H1 (cell line): Measurements from ENCODE around the gene KRT17. TPM values are rescaled to one million over a fixed set of nuclear protein-coding genes. Genes with fewer than 3 reads are reported as not detected.

ENCODE experiments used
- CTCF ChIA-PET: fragments of 300-600 bp; sonication (Branson Sonifier 250); formaldehyde crosslinking; loops from one replicate; lab custom pipeline; 2021; ENCODE audit not compliant: partially characterized antibody; lab: Charles Lee
- POLR2A ChIA-PET: fragments of 300-600 bp; sonication (Branson Sonifier 250); formaldehyde crosslinking; loops from one replicate; lab custom pipeline; 2021; ENCODE audit warnings: inconsistent platforms; ENCODE audit not compliant: partially characterized antibody; lab: Charles Lee
- DNase-seq, 2 experiments: peaks; one replicate each; pipeline versions ENCODE4 v3.0.0 to v3.0.0-alpha.2; 2010 to 2022; ENCODE audit warnings: low spot score in 2 of 2, low read depth in 1 of 2, mixed read lengths in 1 of 2
- FAIRE-seq: peaks from 2 replicates; lab custom pipeline; 2011; peaks lifted over from hg19 to GRCh38; lab: Jason Lieb, UNC
- H2AFZ ChIP-seq: 2 replicates; pipeline ENCODE4 v1.8.1; 2012; ENCODE audit warnings: low read length, inconsistent platforms
- H2AK5ac ChIP-seq: 2 replicates; pipeline ENCODE4 v1.6.1; 2013; ENCODE audit warnings: low read depth, low read length
- H2BK120ac ChIP-seq: replicated peaks from 2 replicates; pipeline ENCODE3; 2013; ENCODE audit warnings: low read depth, low read length, inconsistent platforms
- H2BK12ac ChIP-seq: 2 replicates; pipeline ENCODE4 v1.6.1; 2013; ENCODE audit warnings: low read depth, low read length
- H2BK15ac ChIP-seq: 2 replicates; pipeline ENCODE4 v1.6.1; 2013; ENCODE audit warnings: low read length
- H2BK20ac ChIP-seq: 2 replicates; pipeline ENCODE4 v1.6.1; 2013; ENCODE audit warnings: low read length
- H2BK5ac ChIP-seq: 2 replicates; pipeline ENCODE4 v1.6.1; 2013; ENCODE audit warnings: low read depth, low read length
- H3K14ac ChIP-seq: 2 replicates; pipeline ENCODE4 v1.6.1; 2013; ENCODE audit warnings: inconsistent platforms; ENCODE audit not compliant: insufficient read length
- H3K18ac ChIP-seq: 2 replicates; pipeline ENCODE4 v1.6.1; 2013; ENCODE audit warnings: low read length; ENCODE audit errors: extremely low read depth
- H3K23ac ChIP-seq: 2 replicates; pipeline ENCODE4 v1.6.1; 2013; ENCODE audit warnings: inconsistent platforms; ENCODE audit not compliant: insufficient read length
- H3K23me2 ChIP-seq: 2 replicates; pipeline ENCODE4 v1.6.1; 2013; ENCODE audit warnings: low read depth, low read length
- H3K27ac ChIP-seq: 2 replicates; pipeline ENCODE4 v1.6.1; 2011; ENCODE audit warnings: low read depth, low read length, inconsistent platforms
- H3K27me3 ChIP-seq, 4 experiments: replicated peaks in 1 of 4; 1 replicate in 1 of 4; 2 replicates in 3 of 4; pipeline versions ENCODE4 v1.6.1 to v1.8.1; 2011 to 2013; ENCODE audit warnings: low read length in 3 of 4, mild to moderate bottlenecking in 3 of 4, inconsistent platforms in 2 of 4, mixed read lengths in 2 of 4, moderate library complexity in 1 of 4; ENCODE audit not compliant: control insufficient read depth in 3 of 4, insufficient read depth in 3 of 4; ENCODE audit errors: extremely low read depth in 1 of 4
- H3K36me3 ChIP-seq, 4 experiments: 2 replicates each; pipeline versions ENCODE4 v1.6.1 to v1.8.1; 2011 to 2013; ENCODE audit warnings: mild to moderate bottlenecking in 4 of 4, low read length in 3 of 4, moderate library complexity in 2 of 4, control low read depth in 1 of 4, inconsistent platforms in 1 of 4; ENCODE audit not compliant: insufficient read depth in 4 of 4, control insufficient read depth in 2 of 4
- H3K4ac ChIP-seq: replicated peaks from 2 replicates; pipeline ENCODE3; 2013; ENCODE audit warnings: low read length, low read depth, mixed read lengths, inconsistent platforms; ENCODE audit not compliant: insufficient read length
- H3K4me1 ChIP-seq, 4 experiments: replicated peaks in 1 of 4; 1 replicate in 1 of 4; 2 replicates in 3 of 4; pipeline versions ENCODE4 v1.6.1 to v1.8.1; 2011 to 2013; ENCODE audit warnings: low read length in 3 of 4, inconsistent platforms in 2 of 4, mixed read lengths in 1 of 4; ENCODE audit not compliant: insufficient read depth in 4 of 4, control insufficient read depth in 3 of 4
- H3K4me2 ChIP-seq, 2 experiments: 2 replicates each; pipeline versions ENCODE4 v1.6.1 to v1.8.1; 2011 to 2013; ENCODE audit warnings: low read depth in 2 of 2, low read length in 2 of 2, control low read depth in 1 of 2, inconsistent platforms in 1 of 2, mild to moderate bottlenecking in 1 of 2; ENCODE audit not compliant: insufficient read depth in 1 of 2
- H3K4me3 ChIP-seq, 4 experiments: fragments of 200-600, 300-600 bp in 1 of 4; sonication (generic), shearing (Covaris generic), sonication (Bioruptor Twin) in 1 of 4; 2 replicates each; pipeline versions ENCODE4 v1.5.1 to v1.8.1; 2011 to 2016; ENCODE audit warnings: low read length in 4 of 4, low read depth in 3 of 4, control low read depth in 2 of 4, inconsistent platforms in 2 of 4, mild to moderate bottlenecking in 2 of 4, mixed read lengths in 1 of 4, moderate library complexity in 1 of 4; ENCODE audit not compliant: insufficient read depth in 2 of 4; ENCODE audit errors: extremely low read depth in 1 of 4
- H3K56ac ChIP-seq: replicated peaks from 2 replicates; pipeline ENCODE3; 2013; ENCODE audit warnings: low read depth, mild to moderate bottlenecking, mixed read lengths, low read length, inconsistent platforms; ENCODE audit not compliant: insufficient read length
- H3K79me1 ChIP-seq: 2 replicates; pipeline ENCODE4 v1.6.1; 2013; ENCODE audit warnings: low read depth, low read length, control low read depth
- H3K79me2 ChIP-seq, 2 experiments: 2 replicates each; pipeline versions ENCODE4 v1.6.1 to v1.8.1; 2012 to 2013; ENCODE audit warnings: low read length in 2 of 2, mild to moderate bottlenecking in 2 of 2, inconsistent platforms in 1 of 2; ENCODE audit not compliant: insufficient read depth in 2 of 2, control insufficient read depth in 1 of 2
- H3K9ac ChIP-seq, 4 experiments: replicated peaks in 1 of 4; 1 replicate in 1 of 4; 2 replicates in 3 of 4; pipeline versions ENCODE4 v1.6.1 to v1.8.1; 2011 to 2013; ENCODE audit warnings: low read depth in 3 of 4, low read length in 3 of 4, control low read depth in 2 of 4, mild to moderate bottlenecking in 2 of 4, moderate library complexity in 2 of 4, inconsistent platforms in 1 of 4; ENCODE audit errors: extremely low read depth in 1 of 4
- H3K9me3 ChIP-seq, 2 experiments: 2 replicates each; pipeline versions ENCODE4 v1.6.1 to v1.8.1; 2012 to 2013; ENCODE audit warnings: mild to moderate bottlenecking in 2 of 2, moderate library complexity in 2 of 2, control low read depth in 1 of 2, inconsistent platforms in 1 of 2, low read depth in 1 of 2, low read length in 1 of 2, mixed read lengths in 1 of 2; ENCODE audit not compliant: insufficient read depth in 2 of 2
- H4K20me1 ChIP-seq, 2 experiments: replicated peaks in 1 of 2; 2 replicates each; pipeline versions ENCODE3 to v1.8.1; 2011 to 2013; ENCODE audit warnings: inconsistent platforms in 2 of 2, low read length in 2 of 2, mild to moderate bottlenecking in 1 of 2; ENCODE audit not compliant: insufficient read depth in 2 of 2, control insufficient read depth in 1 of 2
- H4K5ac ChIP-seq: 2 replicates; pipeline ENCODE4 v1.6.1; 2013; ENCODE audit warnings: low read length, low read depth, mixed read lengths, inconsistent platforms; ENCODE audit not compliant: insufficient read length
- H4K8ac ChIP-seq: 2 replicates; pipeline ENCODE4 v1.8.0; 2013; ENCODE audit warnings: mild to moderate bottlenecking, moderate library complexity, low read length, inconsistent platforms; ENCODE audit not compliant: insufficient read depth; ENCODE audit errors: extremely low read depth
- H4K91ac ChIP-seq: replicated peaks from 2 replicates; pipeline ENCODE3; 2013; ENCODE audit warnings: low read length, mixed read lengths, inconsistent platforms; ENCODE audit not compliant: insufficient read length
- BCL11A ChIP-seq, 2 experiments: IDR thresholded peaks; one replicate each; pipeline ENCODE4 v1.6.1; 2011; ENCODE audit warnings: low read depth in 2 of 2, low read length in 2 of 2, mild to moderate bottlenecking in 2 of 2
- CTBP2 ChIP-seq: IDR thresholded peaks from 2 replicates; pipeline ENCODE4 v1.7.0; 2011; ENCODE audit warnings: borderline replicate concordance, mild to moderate bottlenecking, moderate library complexity, mixed read lengths, low read length; ENCODE audit not compliant: insufficient read depth, insufficient read length
- EGR1 ChIP-seq: IDR thresholded peaks from 2 replicates; pipeline ENCODE4 v1.6.1; 2011; ENCODE audit warnings: low read depth, low read length, borderline replicate concordance
- EP300 ChIP-seq, 2 experiments: IDR thresholded peaks; 1 replicate in 1 of 2; 2 replicates in 1 of 2; pipeline ENCODE4 v1.6.1; 2011 to 2012; ENCODE audit warnings: low read depth in 2 of 2, low read length in 2 of 2, mild to moderate bottlenecking in 2 of 2, borderline replicate concordance in 1 of 2, inconsistent platforms in 1 of 2, moderate library complexity in 1 of 2
- EZH2 ChIP-seq: fragments of 200-600 bp; sonication (generic); IDR thresholded peaks from 2 replicates; pipeline ENCODE4 v1.7.1; 2012; ENCODE audit warnings: low read depth, mild to moderate bottlenecking, moderate library complexity, low read length, inconsistent platforms; ENCODE audit not compliant: severe bottlenecking
- KDM1A ChIP-seq: fragments of 200-600, 300-600 bp; sonication (generic); IDR thresholded peaks from 2 replicates; pipeline ENCODE4 v1.7.1; 2016; ENCODE audit warnings: mild to moderate bottlenecking, low read length, borderline replicate concordance
- KDM4A ChIP-seq: IDR thresholded peaks from one replicate; pipeline ENCODE4 v1.7.1; 2012; ENCODE audit warnings: low read depth, mild to moderate bottlenecking, moderate library complexity, low read length, inconsistent platforms; ENCODE audit not compliant: severe bottlenecking
- POLR2A ChIP-seq, 2 experiments: IDR thresholded peaks; 1 replicate in 1 of 2; 2 replicates in 1 of 2; pipeline ENCODE4 v1.6.1; 2011; ENCODE audit warnings: low read depth in 2 of 2, low read length in 2 of 2, mild to moderate bottlenecking in 2 of 2; ENCODE audit errors: control extremely low read depth in 1 of 2
- POU5F1 ChIP-seq: IDR thresholded peaks from 2 replicates; pipeline ENCODE4 v1.6.1; 2011; ENCODE audit warnings: low read depth, mild to moderate bottlenecking, low read length, moderate library complexity
- RNF2 ChIP-seq: fragments of 200-900, 300-1000 bp; sonication (generic); IDR thresholded peaks from 2 replicates; pipeline ENCODE4 v1.7.1; 2016; ENCODE audit warnings: borderline replicate concordance, low read depth, mild to moderate bottlenecking, antibody characterized with exemption, low read length; ENCODE audit not compliant: poor library complexity, severe bottlenecking; ENCODE audit errors: missing control alignments
- SIRT6 ChIP-seq: IDR thresholded peaks from one replicate; pipeline ENCODE4 v1.7.1; 2012; ENCODE audit warnings: low read length, inconsistent platforms
- SIX5 ChIP-seq: IDR thresholded peaks from 2 replicates; pipeline ENCODE4 v1.6.1; 2011; ENCODE audit warnings: mild to moderate bottlenecking, low read depth, low read length
- SUZ12 ChIP-seq: fragments of 200-600 bp; sonication (generic); IDR thresholded peaks from 2 replicates; pipeline ENCODE4 v1.6.1; 2012; ENCODE audit warnings: mild to moderate bottlenecking, inconsistent platforms, low read length, moderate library complexity, mixed read lengths
- WGBS, 2 experiments: shearing (Covaris generic) in 1 of 2; methylation state at CpG; one replicate each; pipeline versions ENCODE4 v1.1.6 to v1.1.7; 2013 to 2015; ENCODE audit warnings: low lambda C conversion rate in 2 of 2, mixed read lengths in 2 of 2, inconsistent platforms in 1 of 2, low coverage in 1 of 2, missing lambda C conversion rate in 1 of 2; ENCODE audit not compliant: insufficient replicate concordance in 2 of 2, insufficient coverage in 1 of 2, insufficient read length in 1 of 2; ENCODE audit errors: extremely low coverage in 1 of 2, missing lambda C conversion rate in 1 of 2; 5-methylcytosine and 5-hydroxymethylcytosine counted together
- polyA plus RNA-seq, 7 experiments: library from polyadenylated mRNA; depleted of rRNA in 3 of 7; stranded (reverse) in 5 of 7; unstranded in 2 of 7; fragments of >200 nt in 5 of 7; fragments of 200-250 nt in 2 of 7; gene quantifications; 1 replicate in 5 of 7; 2 replicates in 1 of 7; 4 replicates in 1 of 7; pipeline versions ENCODE4 v1.2.1 to v1.2.3, GENCODE V29; 2011 to 2013; ENCODE audit warnings: missing spikeins in 2 of 7, mixed read lengths in 2 of 7
- total RNA-seq: library from RNA; stranded (reverse); fragmentation: NEBNext Ultra II Directional; extraction: Animal tissue kit (Norgen Biotek cat#: 25700); gene quantifications from 2 replicates; pipeline ENCODE4 v1.2.1, GENCODE V29; 2021

The KRT17 gene
- total and polyA plus RNA-seq, 2 of the 8 experiments (the other 6 are each of a cell fraction or from before 2014, with no cell fraction given): 0.50 to 0.95 TPM

DNA sequence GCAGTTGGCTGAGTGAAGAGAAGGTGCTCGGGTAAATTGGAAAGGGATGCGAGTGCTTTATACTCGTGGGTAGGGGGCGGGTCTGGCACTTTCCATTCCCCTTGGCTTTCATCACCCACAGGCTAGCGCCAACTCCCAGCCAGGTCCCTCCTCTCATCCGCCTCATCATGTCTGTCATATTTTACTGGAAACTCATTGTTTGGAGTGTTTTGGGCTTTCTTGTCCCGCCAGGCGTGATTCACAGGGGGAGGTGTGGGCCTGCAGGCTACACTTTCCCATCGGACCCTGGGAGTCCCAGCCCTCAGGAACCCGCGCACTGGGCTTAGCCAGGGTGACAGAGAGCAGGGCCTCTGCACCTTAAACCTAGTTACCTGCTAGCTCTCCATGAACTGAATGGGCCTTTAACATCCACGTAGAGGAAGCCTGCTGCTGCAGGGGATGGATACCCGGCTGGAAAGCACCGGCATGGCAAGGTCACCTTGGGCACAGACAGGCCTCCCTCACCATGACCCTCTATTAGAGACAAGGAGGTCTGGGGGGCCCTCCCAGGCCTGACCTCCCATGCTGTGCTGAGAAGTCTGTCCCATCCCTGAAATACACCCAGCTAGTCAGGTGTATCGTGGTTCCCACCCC lies 37.4 kb downstream of the KRT17 start, which contains the start of gene KRT14:
KRT14 (minus strand) TSS at position 33 of the 633 bp plus-strand sequence. CDS start 61 bp downstream, outside the sequence.
- Histone ChIP-seq H4K20me1 (no peaks in the 10 kb centered on the region), H3K9me3 (no peaks in the 10 kb centered on the region), H3K56ac (no peak within 1 kb of the TSS), H2BK120ac (no peak within 1 kb of the TSS), H3K9ac (no peak within 1 kb of the TSS), H2BK20ac (no peak within 1 kb of the TSS)
- FAIRE-seq: no peak
- TF ChIP-seq SIX5: no peak
- no peak for TF ChIP-seq POLR2A (IDR thresholded peaks at IDR 0.05; ENCODE audit: control extremely low read depth in 1 of 2, low read depth in 2 of 2, low read length in 2 of 2)
- TF ChIP-seq EGR1: no peak
- no peak for TF ChIP-seq SUZ12
- no peak for TF ChIP-seq EZH2
- no peak for TF ChIP-seq EP300 (IDR thresholded peaks at IDR 0.05; ENCODE audit: borderline replicate concordance in 1 of 2, low read depth in 2 of 2, low read length in 2 of 2)
- TF ChIP-seq KDM1A: no peak
- no peak for TF ChIP-seq SIRT6
- TF ChIP-seq POU5F1: no peak
- TF ChIP-seq KDM4A: no peak
- no peak for TF ChIP-seq BCL11A (IDR thresholded peaks at IDR 0.05; ENCODE audit: low read depth in 2 of 2, low read length in 2 of 2)
- no peak for TF ChIP-seq RNF2
- TF ChIP-seq CTBP2: no peak
- TF ChIP-seq, all 59 proteins: peak for 0
- no peaks in the 10 kb centered on the region for H3K27me3 ChIP-seq
- CTCF ChIA-PET: interaction anchor here (0.9 to 2.5 kb wide), 5 partner anchors 9 to 76 kb away, joined by 3 to 9 read pairs (median 4); no protein-coding TSS in a partner anchor
- H4K91ac ChIP-seq: no peak within 1 kb of the TSS
- no peak within 1 kb of the TSS for H3K4me2 ChIP-seq
- POLR2A ChIA-PET: interaction anchor here (0.6 to 2.0 kb wide), 2 partner anchors 38 to 59 kb away, joined by 3 to 8 read pairs; partner anchors contain the start of gene KRT19
- H4K8ac ChIP-seq: no peak within 1 kb of the TSS
- DNase-seq: no peak
- no peak within 1 kb of the TSS for H3K27ac ChIP-seq
- no peak within 1 kb of the TSS for H3K23ac ChIP-seq
- 84% methylated on average over 15 of the region's 15 CpGs; no CpG with 5 or more reads in 1 of the 2 experiments for WGBS, 2 experiments
- no peak within 1 kb of the TSS for H3K14ac ChIP-seq
- H3K23me2 ChIP-seq: no peaks in the 10 kb centered on the region
- H3K79me2 ChIP-seq: no peaks in the 10 kb centered on the region
- H2AK5ac ChIP-seq: no peak within 1 kb of the TSS
- no peak within 1 kb of the TSS for H2AFZ ChIP-seq
- no peak within 1 kb of the TSS for H2BK15ac ChIP-seq
- H3K4me1 ChIP-seq: no peaks in the 10 kb centered on the region; a peak in 1 of 7 replicates
- H3K36me3 ChIP-seq: no peaks in the 10 kb centered on the region
- H2BK5ac ChIP-seq: no peak within 1 kb of the TSS
- no peaks in the 10 kb centered on the region for H3K79me1 ChIP-seq
- no peak within 1 kb of the TSS for H3K18ac ChIP-seq
- no peak within 1 kb of the TSS for H4K5ac ChIP-seq
- H3K4me3 ChIP-seq: no peak within 1 kb of the TSS
- no peak within 1 kb of the TSS for H3K4ac ChIP-seq
- no peak within 1 kb of the TSS for H2BK12ac ChIP-seq
